Measurements from ENCODE around the gene MMP26.

MMP26 gene

GRCh38 chr11:4704054-4704789 is at the start of gene MMP26:
MMP26 (plus strand) TSS chr11:4704784.
- DNase-seq (ENCODE audit: low spot score), result no peak

GRCh38 chr11:4658629-4659445 is 45.7 kb upstream of the MMP26 start:
- no peak for DNase-seq (ENCODE audit: low spot score)

GRCh38 chr11:4662876-4663275 is 41.7 kb upstream of the MMP26 start:
- no peak for DNase-seq (ENCODE audit: low spot score)

GRCh38 chr11:4664183-4664582 is 40.4 kb upstream of the MMP26 start:
- no peak for DNase-seq (ENCODE audit: low spot score)

GRCh38 chr11:4664786-4665185 is 39.8 kb upstream of the MMP26 start:
- no peak for DNase-seq (ENCODE audit: low spot score)

- no peak for DNase-seq (ENCODE audit: low spot score)
Measured at GRCh38 chr11:4665424-4665823, 39.2 kb upstream of the MMP26 start.

GRCh38 chr11:4671741-4672140 is 32.8 kb upstream of the MMP26 start:
- DNase-seq (ENCODE audit: low spot score), result no peak

GRCh38 chr11:4672470-4672869 is 32.1 kb upstream of the MMP26 start:
- no peak for DNase-seq (ENCODE audit: low spot score)

GRCh38 chr11:4673781-4674180 is 30.8 kb upstream of the MMP26 start:
- DNase-seq (ENCODE audit: low spot score), result no peak

GRCh38 chr11:4677948-4678347 is 26.6 kb upstream of the MMP26 start:
- DNase-seq (ENCODE audit: low spot score), result no peak

- no peak for DNase-seq (ENCODE audit: low spot score)
Measured at GRCh38 chr11:4680341-4680740, 24.2 kb upstream of the MMP26 start.

- no peak for DNase-seq (ENCODE audit: low spot score)
Measured at GRCh38 chr11:4682623-4683419, 21.8 kb upstream of the MMP26 start.

- DNase-seq (ENCODE audit: low spot score), result no peak
Measured at GRCh38 chr11:4684631-4685285, 19.8 kb upstream of the MMP26 start.

- no peak for DNase-seq (ENCODE audit: low spot score)
Measured at GRCh38 chr11:4695442-4695841, 9.1 kb upstream of the MMP26 start.

- no peak for DNase-seq (ENCODE audit: low spot score)
Measured at GRCh38 chr11:4697585-4697984, 7.0 kb upstream of the MMP26 start, which contains the start of gene OR51E2. OR51E2 (minus strand) TSS chr11:4697853; CDS start chr11:4682711, 15,142 bp downstream.

- no peak for DNase-seq (ENCODE audit: low spot score)
Measured at GRCh38 chr11:4699697-4700435, 4.7 kb upstream of the MMP26 start.

GRCh38 chr11:4700436-4700820 is 4.2 kb upstream of the MMP26 start:
- DNase-seq (ENCODE audit: low spot score), result no peak

- no peak for DNase-seq (ENCODE audit: low spot score)
Measured at GRCh38 chr11:4704790-4705334, 278 bp downstream of the MMP26 start.

- no peak for DNase-seq (ENCODE audit: low spot score)
Measured at GRCh38 chr11:4713241-4713640, 8.7 kb downstream of the MMP26 start.

- DNase-seq (ENCODE audit: low spot score), result no peak
Measured at GRCh38 chr11:4714300-4714699, 9.7 kb downstream of the MMP26 start.

All from CD4-positive, alpha-beta T cell treated with Interleukin-6 at 100 ng/mL for 8 hours (primary cell).